SW 1271 (cell line): ENCODE measurements around the gene RESF1.
"Not testable (repeated sequence)": the region's sequence is repeated elsewhere in the genome, so short reads cannot be mapped to it uniquely, and the experiment has no call there.

Source experiments
- DNase-seq, 2 experiments: peaks; one replicate each; lab custom pipeline; 2025; lab: John Stamatoyannopoulos, UW

The RESF1 gene

DNA sequence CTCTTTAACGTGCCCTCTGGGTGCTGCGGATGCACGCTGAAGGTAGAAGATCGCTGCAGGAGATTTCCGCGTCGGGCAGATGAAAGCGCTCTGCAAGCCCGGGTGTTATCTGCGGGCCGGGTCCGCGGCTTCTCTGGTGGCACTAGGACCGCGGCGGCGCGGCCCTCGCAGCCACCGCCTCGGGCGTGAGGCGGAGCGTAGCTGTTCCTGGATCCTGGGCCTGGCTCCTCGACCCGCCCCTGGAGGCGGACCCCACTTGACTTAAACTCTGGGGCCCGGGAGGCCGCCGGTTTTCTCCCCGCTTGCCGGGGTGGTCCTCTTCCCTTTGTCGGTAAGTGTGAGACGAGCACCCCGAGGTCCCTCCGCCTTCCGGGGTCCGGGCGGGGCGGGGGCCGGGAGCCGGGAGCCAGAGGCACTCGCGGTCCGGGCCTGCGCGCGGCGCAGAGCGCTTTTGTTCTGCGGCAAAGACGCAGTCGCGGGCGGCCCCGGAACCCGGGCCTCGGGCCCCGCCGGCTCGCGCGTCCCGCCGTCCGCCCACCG is at the start of gene RESF1:
Gene RESF1 (plus strand): TSS at position 255 of the 540 bp plus-strand sequence. CDS start 21,541 bp downstream, outside the sequence.
- DNase-seq: peak; percentile 69 to 89

- DNase-seq: no peak
These were observed 44.3 kb upstream of the RESF1 start for GRCh38 chr12:31914927-31915326.

DNA sequence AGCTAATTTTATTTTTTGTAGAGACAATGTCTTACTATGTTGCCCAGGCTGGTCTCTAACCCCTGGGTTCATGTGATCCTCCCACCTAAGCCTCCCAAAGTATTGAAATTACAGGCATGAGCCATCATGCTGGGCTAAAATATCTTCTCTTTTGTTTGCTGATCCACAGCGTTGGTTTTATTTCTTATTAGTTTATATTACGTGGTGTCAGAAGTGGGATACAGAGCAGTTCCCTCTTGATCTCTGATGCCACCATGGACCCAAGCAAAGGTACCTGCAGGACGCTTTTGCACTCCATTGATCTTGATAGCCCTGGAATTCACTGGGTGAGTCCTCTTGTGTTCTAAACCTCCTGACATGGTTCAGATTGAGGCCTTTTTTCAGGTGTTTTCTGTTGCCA is 43.8 kb upstream of the RESF1 start:
- DNase-seq: no peak

DNA sequence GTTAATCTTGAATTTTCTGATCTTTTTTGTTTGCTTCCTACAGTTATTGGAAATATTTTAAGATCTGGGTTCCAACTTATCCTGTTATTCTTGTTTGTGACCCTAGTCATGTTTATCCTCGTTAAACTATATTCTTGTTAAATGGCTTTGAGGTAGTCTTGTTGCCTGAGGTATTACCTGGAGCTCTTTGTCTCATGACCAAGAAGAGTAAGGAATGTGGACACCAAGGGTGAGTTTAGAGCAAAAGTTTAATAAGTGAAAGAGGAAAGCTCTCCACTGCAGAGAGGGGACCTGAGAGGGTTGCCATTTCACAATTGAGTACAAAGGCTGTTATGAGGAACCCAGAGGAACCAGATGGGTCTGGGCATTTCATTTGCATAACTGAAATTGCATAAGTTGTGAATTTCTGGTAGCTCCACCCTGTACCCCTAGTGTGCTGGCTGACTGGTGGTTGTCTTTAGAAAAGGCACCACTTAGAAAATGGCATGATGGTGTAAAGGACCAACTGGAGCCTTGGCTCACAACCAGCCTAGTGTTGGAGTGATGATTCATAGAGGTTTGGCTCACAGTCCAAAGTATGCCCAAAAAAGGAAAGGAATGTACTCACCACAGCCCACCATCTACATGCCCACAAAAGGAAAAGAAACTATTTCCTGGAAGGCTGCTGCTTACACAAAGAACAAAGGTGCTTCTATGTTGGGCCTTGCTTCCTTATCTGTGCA is 36.7 kb upstream of the RESF1 start:
- DNase-seq: no peak

- DNase-seq: no peak
These were observed 36.2 kb upstream of the RESF1 start for GRCh38 chr12:31923063-31923412.

- no peak for DNase-seq
These were observed 30.8 kb upstream of the RESF1 start for GRCh38 chr12:31928246-31929026.

- DNase-seq: no peak
These were observed 30.1 kb upstream of the RESF1 start for GRCh38 chr12:31929027-31929526.

GRCh38 chr12:31931796-31932715 is 27.2 kb upstream of the RESF1 start:
- no peak for DNase-seq

DNA sequence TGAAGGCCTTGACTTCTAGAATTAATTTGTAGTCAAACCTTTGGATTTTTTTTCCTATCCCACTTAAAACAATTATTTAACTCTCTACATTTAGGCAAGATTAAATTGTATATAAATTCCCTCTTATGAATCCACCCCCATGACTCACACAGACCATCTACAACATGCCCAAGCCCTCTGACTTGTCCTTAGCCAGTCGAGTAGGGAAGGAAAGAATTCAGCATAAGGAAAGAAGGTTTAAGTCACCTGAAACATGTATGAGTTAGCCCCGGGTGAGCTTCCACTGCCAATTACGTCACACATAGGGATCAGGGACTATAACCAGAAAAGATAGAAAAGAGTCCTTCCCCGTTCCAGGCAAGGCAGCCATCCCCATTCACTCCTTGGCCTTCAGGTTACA is 14.9 kb upstream of the RESF1 start:
- DNase-seq: no peak

DNA sequence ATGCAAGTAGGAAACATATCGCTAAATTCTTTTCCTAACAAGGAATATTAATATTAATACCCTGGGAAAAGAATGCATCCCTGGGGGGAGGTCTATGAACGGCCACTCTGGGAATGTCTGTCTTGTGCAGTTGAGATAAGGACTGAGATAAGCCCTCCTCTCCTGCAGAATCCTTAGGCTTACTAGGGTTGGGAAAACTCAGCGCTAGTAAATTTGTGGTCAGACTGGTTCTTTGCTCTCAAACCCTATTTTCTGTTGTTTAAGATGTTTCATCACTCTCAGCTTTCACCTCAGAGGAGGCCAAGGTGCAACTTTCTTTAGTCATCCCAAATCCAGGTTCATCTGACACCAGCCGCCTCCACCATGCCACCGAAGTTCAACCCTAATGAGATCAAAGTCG is 11.2 kb upstream of the RESF1 start:
- DNase-seq: no peak

- not testable (repeated sequence) for DNase-seq
These were observed 10.4 kb upstream of the RESF1 start for GRCh38 chr12:31948697-31949359.

GRCh38 chr12:31950088-31950487 is 9.1 kb upstream of the RESF1 start:
- no peak for DNase-seq

DNA sequence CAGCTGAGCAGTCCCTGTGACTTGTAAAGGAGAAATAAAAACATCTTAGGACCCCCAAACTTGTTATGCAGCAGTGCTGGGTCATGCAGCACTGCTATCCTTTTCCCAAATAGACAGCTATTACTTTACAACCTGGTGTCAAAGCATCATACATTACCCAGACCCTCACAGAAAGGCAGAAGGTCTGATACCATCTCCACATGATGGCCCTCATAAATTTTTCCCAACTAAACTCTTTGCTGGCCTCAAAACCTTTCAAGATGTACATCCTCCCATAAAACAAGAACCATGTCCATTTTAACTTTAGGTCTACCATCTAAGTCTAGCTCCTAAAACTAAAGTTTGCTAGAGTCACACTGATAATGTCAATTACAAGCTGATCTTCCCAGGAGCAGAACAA is 8.7 kb upstream of the RESF1 start:
- no peak for DNase-seq

GRCh38 chr12:31951008-31951407 is 8.2 kb upstream of the RESF1 start:
- DNase-seq: no peak

DNA sequence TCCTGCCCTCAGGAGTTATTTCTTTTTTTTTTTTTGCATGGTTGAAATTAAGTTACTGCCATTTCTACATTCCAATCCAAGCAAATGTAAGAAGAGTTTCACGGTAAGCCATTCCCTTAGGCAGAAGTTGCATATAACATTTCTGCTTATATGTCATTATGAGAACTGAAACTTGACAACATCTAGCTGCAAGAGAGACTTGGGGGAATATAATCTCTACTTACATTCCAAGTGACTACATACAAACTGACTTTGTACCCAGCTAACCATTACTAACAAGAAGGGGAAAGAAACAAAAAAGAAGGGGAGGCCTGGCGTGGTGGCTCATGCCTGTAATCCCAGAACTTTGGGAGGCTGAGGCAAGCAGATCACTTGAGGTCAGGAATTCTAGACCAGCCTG is 7.3 kb upstream of the RESF1 start:
- no peak for DNase-seq

DNA sequence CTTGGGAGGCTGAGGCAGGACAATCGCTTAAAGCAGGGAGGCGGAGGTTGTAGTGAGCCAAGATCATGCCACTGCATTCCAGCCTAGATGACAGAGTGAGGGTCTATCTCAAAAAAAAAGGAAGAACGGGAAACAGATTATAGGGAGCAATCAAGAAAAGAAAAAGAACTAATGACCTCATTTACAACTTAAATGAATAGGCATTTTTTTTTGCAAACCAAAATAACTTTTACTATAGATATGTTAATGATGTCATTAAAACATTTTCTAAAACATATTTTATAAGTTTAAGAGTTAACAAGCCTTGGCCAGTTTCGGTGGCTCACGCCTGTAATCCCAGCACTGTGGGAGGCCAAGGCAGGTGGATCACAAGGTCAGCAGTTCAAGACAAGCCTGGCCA is 6.8 kb upstream of the RESF1 start:
- no peak for DNase-seq

DNA sequence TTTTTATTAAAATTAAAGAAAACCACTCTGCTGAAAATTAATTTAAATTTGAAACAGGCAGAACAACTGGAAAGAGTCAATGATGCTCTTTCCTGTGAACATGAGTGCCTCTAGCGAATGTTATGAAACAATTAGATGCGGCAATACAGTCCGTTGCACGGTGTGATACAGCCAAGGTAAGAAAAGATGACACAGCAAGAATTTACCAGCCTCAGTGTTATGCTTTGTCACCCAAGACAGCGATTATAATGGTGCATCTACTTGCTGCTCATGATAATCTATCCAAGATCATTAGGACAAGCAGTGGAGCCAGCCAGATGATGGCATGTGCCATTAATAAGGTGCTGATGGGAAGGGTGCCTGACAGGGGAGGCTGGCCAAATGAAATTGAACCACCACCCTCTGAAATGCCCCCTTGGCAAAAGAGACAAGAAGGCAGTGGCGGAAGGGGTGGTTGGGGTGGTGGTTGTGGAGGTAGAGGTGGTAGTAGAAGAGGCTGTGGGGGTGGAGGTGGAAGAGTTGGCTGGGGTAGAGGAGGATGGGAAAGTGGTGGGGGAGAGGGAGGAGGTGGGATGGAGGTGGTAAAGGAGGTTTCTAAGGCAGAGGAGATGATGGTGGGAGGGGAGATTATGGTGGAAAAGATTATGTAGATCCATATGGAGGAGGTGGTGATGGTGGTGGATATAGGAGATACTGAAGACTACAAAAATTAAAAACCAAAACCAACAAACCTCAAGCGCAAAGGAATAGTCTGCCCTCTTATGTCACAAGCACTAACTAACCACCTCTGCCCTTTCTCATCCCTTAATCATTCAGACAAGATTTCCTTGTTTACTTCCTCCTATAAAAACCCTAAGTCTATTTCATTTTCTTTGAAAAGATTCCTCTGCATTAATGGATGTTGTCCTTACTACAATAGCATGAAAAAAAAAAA is 4.0 kb upstream of the RESF1 start:
- no peak for DNase-seq

DNA sequence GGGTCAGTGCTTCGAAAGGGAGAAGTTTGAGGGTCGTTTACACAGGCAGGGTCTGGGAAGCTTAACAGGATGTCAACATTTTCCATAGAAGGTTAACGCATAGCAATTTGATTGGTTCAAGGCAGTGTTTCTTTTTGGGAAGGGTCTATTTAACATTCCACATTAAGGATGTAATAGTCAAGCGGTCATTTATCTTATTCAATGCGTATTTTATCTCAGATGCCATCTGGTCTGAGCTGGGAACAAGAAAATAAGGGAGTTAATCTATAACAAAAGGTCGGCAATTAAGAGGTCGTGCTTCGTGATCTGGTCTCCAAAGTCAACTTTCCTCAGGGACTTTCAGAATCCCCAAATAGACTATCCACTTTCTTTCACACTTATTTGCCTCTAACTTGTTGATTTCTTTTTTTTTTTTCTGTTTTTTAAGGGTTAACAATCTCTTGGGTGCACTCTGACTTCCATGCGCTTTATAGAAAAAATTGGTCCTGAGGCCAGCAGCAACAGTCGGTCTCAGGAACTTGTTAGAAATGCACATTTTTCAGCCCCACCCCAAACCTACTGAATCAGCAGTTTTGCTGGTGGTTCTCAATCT is 550 bp upstream of the RESF1 start:
- no peak for DNase-seq

GRCh38 chr12:31959701-31960391 is 631 bp downstream of the RESF1 start:
- DNase-seq: peak in 1 of 2 experiments; percentile 80
